ENCODE data around the gene LTBP1.

The LTBP1 gene

GRCh38 chr2:33216508-33217182 lies 269.9 kb downstream of the LTBP1 start:
- H3K9ac ChIP-seq (ENCODE audit: low read depth, low read length): no peak overlapping the region
- H3K27me3 ChIP-seq (ENCODE audit: control insufficient read depth, insufficient read depth, low read length): no peaks in the 10 kb centered on the region
- no peaks in the 10 kb centered on the region for H3K9me3 ChIP-seq (ENCODE audit: control insufficient read depth, insufficient read depth, low read length)
- H3K4me1 ChIP-seq (ENCODE audit: control insufficient read depth, insufficient read depth, low read length): no peaks in the 10 kb centered on the region
- H3K36me3 ChIP-seq (ENCODE audit: control insufficient read depth, insufficient read depth, low read length): no peaks in the 10 kb centered on the region
- no peak overlapping the region for H3K4me3 ChIP-seq (ENCODE audit: low read depth, low read length)

DNA sequence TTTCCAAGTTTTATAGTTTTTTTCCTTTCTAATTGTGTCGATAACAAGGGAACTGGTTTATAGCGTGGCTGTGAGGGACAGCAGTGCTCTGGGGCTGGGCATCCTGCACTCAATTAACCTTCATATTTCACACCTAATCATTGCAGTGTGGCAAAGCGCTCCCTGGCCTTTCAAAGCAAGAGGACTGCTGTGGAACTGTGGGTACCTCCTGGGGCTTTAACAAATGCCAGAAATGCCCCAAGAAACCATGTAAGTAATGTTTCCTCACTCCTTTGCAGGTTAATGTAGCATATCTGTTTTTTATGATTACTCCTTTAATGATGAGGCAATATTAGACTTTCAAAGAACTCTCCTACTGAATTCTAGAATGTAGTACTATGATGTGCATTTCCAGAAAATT lies 270.7 kb downstream of the LTBP1 start:
- H3K4me3 ChIP-seq (ENCODE audit: low read depth, low read length): no peak overlapping the region
- no peaks in the 10 kb centered on the region for H3K4me1 ChIP-seq (ENCODE audit: control insufficient read depth, insufficient read depth, low read length)
- H3K9me3 ChIP-seq (ENCODE audit: control insufficient read depth, insufficient read depth, low read length): no peaks in the 10 kb centered on the region
- no peaks in the 10 kb centered on the region for H3K27me3 ChIP-seq (ENCODE audit: control insufficient read depth, insufficient read depth, low read length)
- H3K9ac ChIP-seq (ENCODE audit: low read depth, low read length): no peak overlapping the region
- no peaks in the 10 kb centered on the region for H3K36me3 ChIP-seq (ENCODE audit: control insufficient read depth, insufficient read depth, low read length)

DNA sequence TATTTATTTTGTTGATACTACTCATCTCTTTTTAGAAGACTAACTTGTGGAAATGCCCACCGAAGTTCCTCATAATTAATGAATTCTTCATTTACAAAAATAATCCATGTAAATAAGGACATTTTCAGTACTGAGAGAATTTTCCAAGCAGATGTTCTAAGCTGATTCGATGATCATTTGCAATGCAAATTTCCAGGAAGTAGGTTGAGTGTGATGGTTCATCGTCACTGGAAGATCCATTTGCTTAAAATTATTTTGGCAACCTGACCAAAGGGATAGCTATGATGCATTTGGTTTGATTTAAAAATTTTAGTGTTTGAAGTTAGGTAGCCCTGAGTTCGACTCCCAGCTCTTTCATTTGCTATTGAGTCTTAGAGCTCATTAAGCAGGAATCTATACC lies 272.4 kb downstream of the LTBP1 start:
- no peaks in the 10 kb centered on the region for H3K4me1 ChIP-seq (ENCODE audit: control insufficient read depth, insufficient read depth, low read length)

DNA sequence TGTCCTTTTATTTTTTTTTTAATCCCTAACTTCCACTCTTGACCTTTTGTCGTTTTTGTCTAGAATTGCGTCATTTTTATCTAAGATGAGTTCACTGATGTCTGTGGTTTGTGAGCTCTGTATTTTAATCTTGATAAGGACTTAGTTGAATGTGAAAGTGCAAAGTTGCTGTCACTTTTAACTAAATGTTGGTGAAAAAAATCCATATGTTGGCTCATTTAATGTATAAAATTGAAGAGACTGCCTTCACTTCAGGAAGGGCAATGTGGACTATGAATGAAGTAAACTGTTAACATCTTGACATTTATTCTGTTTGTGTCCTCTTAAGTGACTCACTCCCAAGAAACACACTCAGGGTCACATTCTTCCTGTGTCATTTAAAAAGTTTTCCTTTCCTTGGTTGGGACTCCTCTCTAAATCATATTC lies 273.1 kb downstream of the LTBP1 start:
- Histone ChIP-seq H3K27me3 (ENCODE audit: control insufficient read depth, insufficient read depth, low read length) (no peaks in the 10 kb centered on the region), H3K36me3 (ENCODE audit: control insufficient read depth, insufficient read depth, low read length) (no peaks in the 10 kb centered on the region), H3K4me3 (ENCODE audit: low read depth, low read length) (no peak overlapping the region), H3K9ac (ENCODE audit: low read depth, low read length) (no peak overlapping the region), H3K9me3 (ENCODE audit: control insufficient read depth, insufficient read depth, low read length) (no peaks in the 10 kb centered on the region), H3K4me1 (ENCODE audit: control insufficient read depth, insufficient read depth, low read length) (no peaks in the 10 kb centered on the region)

More for the DNA sequence above, 272.4 kb downstream of the LTBP1 start:
- Histone ChIP-seq H3K36me3 (ENCODE audit: control insufficient read depth, insufficient read depth, low read length) (no peaks in the 10 kb centered on the region), H3K4me3 (ENCODE audit: low read depth, low read length) (no peak overlapping the region), H3K9me3 (ENCODE audit: control insufficient read depth, insufficient read depth, low read length) (no peaks in the 10 kb centered on the region), H3K9ac (ENCODE audit: low read depth, low read length) (no peak overlapping the region), H3K27me3 (ENCODE audit: control insufficient read depth, insufficient read depth, low read length) (no peaks in the 10 kb centered on the region)

GRCh38 chr2:33220533-33220932 lies 273.8 kb downstream of the LTBP1 start:
- Histone ChIP-seq H3K9me3 (ENCODE audit: control insufficient read depth, insufficient read depth, low read length) (no peaks in the 10 kb centered on the region), H3K4me1 (ENCODE audit: control insufficient read depth, insufficient read depth, low read length) (no peaks in the 10 kb centered on the region), H3K27me3 (ENCODE audit: control insufficient read depth, insufficient read depth, low read length) (no peaks in the 10 kb centered on the region), H3K4me3 (ENCODE audit: low read depth, low read length) (no peak overlapping the region), H3K9ac (ENCODE audit: low read depth, low read length) (no peak overlapping the region), H3K36me3 (ENCODE audit: control insufficient read depth, insufficient read depth, low read length) (no peaks in the 10 kb centered on the region)

- H3K4me1 ChIP-seq (ENCODE audit: control insufficient read depth, insufficient read depth, low read length): no peaks in the 10 kb centered on the region
- H3K9me3 ChIP-seq (ENCODE audit: control insufficient read depth, insufficient read depth, low read length): no peaks in the 10 kb centered on the region
- H3K36me3 ChIP-seq (ENCODE audit: control insufficient read depth, insufficient read depth, low read length): no peaks in the 10 kb centered on the region
- no peak overlapping the region for H3K4me3 ChIP-seq (ENCODE audit: low read depth, low read length)
- no peaks in the 10 kb centered on the region for H3K27me3 ChIP-seq (ENCODE audit: control insufficient read depth, insufficient read depth, low read length)
- H3K9ac ChIP-seq (ENCODE audit: low read depth, low read length): no peak overlapping the region
Observed at GRCh38 chr2:33221046-33221784, 274.5 kb downstream of the LTBP1 start.

- H3K9me3 ChIP-seq (ENCODE audit: control insufficient read depth, insufficient read depth, low read length): no peaks in the 10 kb centered on the region
- H3K4me1 ChIP-seq (ENCODE audit: control insufficient read depth, insufficient read depth, low read length): no peaks in the 10 kb centered on the region
- no peak overlapping the region for H3K4me3 ChIP-seq (ENCODE audit: low read depth, low read length)
- no peak overlapping the region for H3K9ac ChIP-seq (ENCODE audit: low read depth, low read length)
- H3K27me3 ChIP-seq (ENCODE audit: control insufficient read depth, insufficient read depth, low read length): no peaks in the 10 kb centered on the region
- no peaks in the 10 kb centered on the region for H3K36me3 ChIP-seq (ENCODE audit: control insufficient read depth, insufficient read depth, low read length)
Observed at GRCh38 chr2:33222309-33222708, 275.6 kb downstream of the LTBP1 start.

GRCh38 chr2:33223856-33224255 lies 277.1 kb downstream of the LTBP1 start:
- Histone ChIP-seq H3K36me3 (ENCODE audit: control insufficient read depth, insufficient read depth, low read length) (no peaks in the 10 kb centered on the region), H3K9ac (ENCODE audit: low read depth, low read length) (no peak overlapping the region), H3K27me3 (ENCODE audit: control insufficient read depth, insufficient read depth, low read length) (no peaks in the 10 kb centered on the region), H3K9me3 (ENCODE audit: control insufficient read depth, insufficient read depth, low read length) (no peaks in the 10 kb centered on the region), H3K4me1 (ENCODE audit: control insufficient read depth, insufficient read depth, low read length) (no peaks in the 10 kb centered on the region), H3K4me3 (ENCODE audit: low read depth, low read length) (no peak overlapping the region)

GRCh38 chr2:33225350-33225749 lies 278.6 kb downstream of the LTBP1 start:
- no peaks in the 10 kb centered on the region for H3K27me3 ChIP-seq (ENCODE audit: control insufficient read depth, insufficient read depth, low read length)
- no peaks in the 10 kb centered on the region for H3K9me3 ChIP-seq (ENCODE audit: control insufficient read depth, insufficient read depth, low read length)
- H3K9ac ChIP-seq (ENCODE audit: low read depth, low read length): no peak overlapping the region
- no peaks in the 10 kb centered on the region for H3K36me3 ChIP-seq (ENCODE audit: control insufficient read depth, insufficient read depth, low read length)
- no peak overlapping the region for H3K4me3 ChIP-seq (ENCODE audit: low read depth, low read length)
- H3K4me1 ChIP-seq (ENCODE audit: control insufficient read depth, insufficient read depth, low read length): no peaks in the 10 kb centered on the region

- Histone ChIP-seq H3K4me3 (ENCODE audit: low read depth, low read length) (no peak overlapping the region), H3K27me3 (ENCODE audit: control insufficient read depth, insufficient read depth, low read length) (no peaks in the 10 kb centered on the region), H3K36me3 (ENCODE audit: control insufficient read depth, insufficient read depth, low read length) (no peaks in the 10 kb centered on the region), H3K4me1 (ENCODE audit: control insufficient read depth, insufficient read depth, low read length) (no peaks in the 10 kb centered on the region), H3K9me3 (ENCODE audit: control insufficient read depth, insufficient read depth, low read length) (no peaks in the 10 kb centered on the region), H3K9ac (ENCODE audit: low read depth, low read length) (no peak overlapping the region)
Observed at GRCh38 chr2:33226546-33226945, 279.8 kb downstream of the LTBP1 start.

DNA sequence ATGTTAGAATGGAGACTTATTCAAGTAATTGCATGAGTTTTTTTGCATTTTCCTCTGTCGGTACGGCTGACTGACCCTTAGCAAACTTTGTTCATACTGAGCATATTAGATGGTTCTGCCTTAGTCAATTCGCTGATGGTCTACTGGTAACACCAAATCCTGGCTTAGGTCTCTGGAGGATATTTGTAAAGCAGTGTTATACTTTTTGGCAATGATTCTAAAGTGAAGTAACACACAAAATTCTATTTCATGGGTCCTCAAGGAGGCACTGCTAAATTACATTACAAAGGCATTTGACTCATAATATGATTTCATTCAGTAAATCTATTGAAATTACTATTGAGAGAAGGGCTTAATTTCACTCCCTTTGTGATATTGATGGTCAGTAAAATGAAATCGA lies 282.9 kb downstream of the LTBP1 start:
- no peaks in the 10 kb centered on the region for H3K36me3 ChIP-seq (ENCODE audit: control insufficient read depth, insufficient read depth, low read length)
- H3K4me1 ChIP-seq (ENCODE audit: control insufficient read depth, insufficient read depth, low read length): no peaks in the 10 kb centered on the region
- no peaks in the 10 kb centered on the region for H3K27me3 ChIP-seq (ENCODE audit: control insufficient read depth, insufficient read depth, low read length)
- H3K9ac ChIP-seq (ENCODE audit: low read depth, low read length): no peak overlapping the region
- no peaks in the 10 kb centered on the region for H3K9me3 ChIP-seq (ENCODE audit: control insufficient read depth, insufficient read depth, low read length)
- no peak overlapping the region for H3K4me3 ChIP-seq (ENCODE audit: low read depth, low read length)

- Histone ChIP-seq H3K9me3 (ENCODE audit: control insufficient read depth, insufficient read depth, low read length) (no peaks in the 10 kb centered on the region), H3K9ac (ENCODE audit: low read depth, low read length) (no peak overlapping the region), H3K27me3 (ENCODE audit: control insufficient read depth, insufficient read depth, low read length) (no peaks in the 10 kb centered on the region), H3K4me1 (ENCODE audit: control insufficient read depth, insufficient read depth, low read length) (no peaks in the 10 kb centered on the region), H3K36me3 (ENCODE audit: control insufficient read depth, insufficient read depth, low read length) (no peaks in the 10 kb centered on the region), H3K4me3 (ENCODE audit: low read depth, low read length) (no peak overlapping the region)
Observed at GRCh38 chr2:33230195-33230594, 283.4 kb downstream of the LTBP1 start.

All from iPS-15b (cell line).